ENCODE data around the gene CLDN2.

DNA sequence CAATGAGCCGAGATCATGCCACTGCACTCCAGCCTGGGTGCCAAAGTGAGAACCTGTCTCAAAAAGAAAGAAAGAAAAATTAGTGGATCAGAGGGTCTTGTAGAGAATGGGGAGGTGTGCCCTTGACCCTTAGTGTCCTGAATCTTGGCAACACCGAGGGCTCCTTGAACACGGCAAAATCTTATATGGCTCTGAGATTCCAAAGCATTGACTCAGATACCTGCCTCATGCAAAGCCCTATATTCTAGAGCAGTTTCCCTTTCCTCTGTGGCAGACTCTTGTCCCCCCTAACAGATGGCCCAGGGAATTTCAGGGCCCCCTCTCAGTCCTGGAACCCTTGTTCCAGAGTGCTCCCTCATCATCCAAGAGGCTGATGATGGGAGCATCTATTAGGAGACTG lies 6.8 kb downstream of the CLDN2 start:
- TF ChIP-seq, protein P1, sequence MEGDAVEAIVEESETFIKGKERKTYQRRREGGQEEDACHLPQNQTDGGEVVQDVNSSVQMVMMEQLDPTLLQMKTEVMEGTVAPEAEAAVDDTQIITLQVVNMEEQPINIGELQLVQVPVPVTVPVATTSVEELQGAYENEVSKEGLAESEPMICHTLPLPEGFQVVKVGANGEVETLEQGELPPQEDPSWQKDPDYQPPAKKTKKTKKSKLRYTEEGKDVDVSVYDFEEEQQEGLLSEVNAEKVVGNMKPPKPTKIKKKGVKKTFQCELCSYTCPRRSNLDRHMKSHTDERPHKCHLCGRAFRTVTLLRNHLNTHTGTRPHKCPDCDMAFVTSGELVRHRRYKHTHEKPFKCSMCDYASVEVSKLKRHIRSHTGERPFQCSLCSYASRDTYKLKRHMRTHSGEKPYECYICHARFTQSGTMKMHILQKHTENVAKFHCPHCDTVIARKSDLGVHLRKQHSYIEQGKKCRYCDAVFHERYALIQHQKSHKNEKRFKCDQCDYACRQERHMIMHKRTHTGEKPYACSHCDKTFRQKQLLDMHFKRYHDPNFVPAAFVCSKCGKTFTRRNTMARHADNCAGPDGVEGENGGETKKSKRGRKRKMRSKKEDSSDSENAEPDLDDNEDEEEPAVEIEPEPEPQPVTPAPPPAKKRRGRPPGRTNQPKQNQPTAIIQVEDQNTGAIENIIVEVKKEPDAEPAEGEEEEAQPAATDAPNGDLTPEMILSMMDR (IDR thresholded peaks at IDR 0.05) = no peak
- TF ChIP-seq ZFX (IDR thresholded peaks at IDR 0.05; ENCODE audit: borderline replicate concordance) = no peak

Data from 22Rv1 (cell line).